Measurements from ENCODE around the gene DPP6.

The DPP6 gene

DNA sequence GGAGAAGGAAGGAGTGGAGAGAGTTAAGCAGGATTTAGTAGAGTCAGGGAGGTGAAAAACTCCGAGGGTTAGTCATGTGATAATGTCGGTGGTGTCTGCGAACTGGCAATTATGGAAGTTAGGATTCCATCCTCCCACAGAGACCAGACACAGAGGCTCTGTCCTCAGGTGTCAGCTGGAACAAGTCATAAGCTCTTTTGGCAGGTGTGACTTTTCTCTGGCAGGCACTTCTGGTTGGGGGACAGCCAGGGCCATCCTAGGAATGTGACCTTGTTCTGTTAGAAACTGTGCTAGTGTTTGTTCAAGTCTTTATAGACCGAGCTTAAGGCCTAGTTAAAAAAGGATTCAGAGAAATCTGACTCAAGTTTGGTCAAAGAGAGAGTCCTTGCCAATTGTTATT lies 371.0 kb downstream of the DPP6 start:
- no peaks in the 10 kb centered on the region for H3K9me3 ChIP-seq (ENCODE audit: control insufficient read depth, low read length)
- H3K27me3 ChIP-seq (ENCODE audit: control insufficient read depth, insufficient read depth, low read length, poor library complexity, severe bottlenecking) = no peaks in the 10 kb centered on the region
- H3K36me3 ChIP-seq (ENCODE audit: control insufficient read depth, insufficient read depth, low read length) = no peaks in the 10 kb centered on the region
- H3K4me1 ChIP-seq (ENCODE audit: control insufficient read depth, insufficient read depth, low read length) = no peaks in the 10 kb centered on the region
- H3K27ac ChIP-seq (ENCODE audit: insufficient read depth, low read depth, low read length, poor library complexity, severe bottlenecking) = no peak overlapping the region
- no peak overlapping the region for H3K4me3 ChIP-seq (ENCODE audit: insufficient read depth, low read depth, low read length)
- WGBS, 2 experiments = 87 to 89% methylated on average over 4 of the region's 4 CpGs

GRCh38 chr7:154424350-154424749 lies 372.2 kb downstream of the DPP6 start:
- no peaks in the 10 kb centered on the region for H3K9me3 ChIP-seq (ENCODE audit: control insufficient read depth, low read length)
- no peaks in the 10 kb centered on the region for H3K27me3 ChIP-seq (ENCODE audit: control insufficient read depth, insufficient read depth, low read length, poor library complexity, severe bottlenecking)
- H3K4me3 ChIP-seq (ENCODE audit: insufficient read depth, low read depth, low read length) = no peak overlapping the region
- WGBS, 2 experiments = 76 to 77% methylated on average over 8 of the region's 8 CpGs
- H3K4me1 ChIP-seq (ENCODE audit: control insufficient read depth, insufficient read depth, low read length) = no peaks in the 10 kb centered on the region
- no peak overlapping the region for H3K27ac ChIP-seq (ENCODE audit: insufficient read depth, low read depth, low read length, poor library complexity, severe bottlenecking)
- no peaks in the 10 kb centered on the region for H3K36me3 ChIP-seq (ENCODE audit: control insufficient read depth, insufficient read depth, low read length)

DNA sequence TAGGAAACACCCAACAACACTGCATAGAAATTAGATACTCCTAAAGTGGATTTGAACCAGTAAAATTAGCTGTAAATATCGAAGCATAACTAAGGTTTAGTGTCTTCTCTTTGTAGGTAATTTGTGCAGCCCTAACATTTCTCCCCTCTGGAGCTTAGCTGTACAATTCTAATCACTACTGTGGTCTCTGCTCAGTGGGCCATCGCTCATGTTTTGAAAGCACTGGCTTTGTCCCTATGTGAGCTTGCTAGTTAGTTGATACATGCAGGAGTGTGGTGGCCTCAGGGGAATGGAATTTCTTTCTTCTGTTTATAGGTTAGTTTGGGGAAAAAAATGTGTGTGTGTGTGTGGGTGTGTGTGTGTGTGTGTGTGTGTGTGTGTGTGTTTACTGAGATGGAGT lies 373.1 kb downstream of the DPP6 start:
- Histone ChIP-seq H3K4me3 (ENCODE audit: insufficient read depth, low read depth, low read length) (no peak overlapping the region), H3K27ac (ENCODE audit: insufficient read depth, low read depth, low read length, poor library complexity, severe bottlenecking) (no peak overlapping the region), H3K36me3 (ENCODE audit: control insufficient read depth, insufficient read depth, low read length) (no peaks in the 10 kb centered on the region), H3K4me1 (ENCODE audit: control insufficient read depth, insufficient read depth, low read length) (no peaks in the 10 kb centered on the region), H3K27me3 (ENCODE audit: control insufficient read depth, insufficient read depth, low read length, poor library complexity, severe bottlenecking) (no peaks in the 10 kb centered on the region), H3K9me3 (ENCODE audit: control insufficient read depth, low read length) (no peaks in the 10 kb centered on the region)
- WGBS, 2 experiments = 94 to 96% methylated on average over 2 of the region's 2 CpGs

DNA sequence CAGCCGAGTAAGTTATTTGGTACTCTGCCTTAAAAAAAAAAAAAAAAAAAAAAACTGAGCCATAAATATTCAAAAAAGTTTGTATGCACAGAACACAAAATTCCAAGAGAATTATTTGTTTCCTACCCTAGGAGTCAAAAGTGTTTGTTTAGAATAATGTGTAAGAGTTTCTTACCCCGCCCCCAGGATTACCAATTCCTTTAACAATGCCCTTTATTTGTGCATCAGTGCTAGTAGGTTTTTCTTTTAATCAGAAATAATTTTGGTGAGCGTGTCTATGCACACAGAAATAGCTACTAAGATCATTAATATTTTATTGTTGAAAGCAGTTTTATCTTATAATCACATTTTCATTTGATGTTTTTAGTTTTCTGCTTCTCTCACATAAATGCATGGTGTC lies 374.6 kb downstream of the DPP6 start:
- WGBS, 2 experiments = 92% methylated on average over 2 of the region's 3 CpGs; no CpG with 5 or more reads in 1 of the 2 experiments
- Histone ChIP-seq H3K4me3 (ENCODE audit: insufficient read depth, low read depth, low read length) (no peak overlapping the region), H3K36me3 (ENCODE audit: control insufficient read depth, insufficient read depth, low read length) (no peaks in the 10 kb centered on the region), H3K4me1 (ENCODE audit: control insufficient read depth, insufficient read depth, low read length) (no peaks in the 10 kb centered on the region), H3K27ac (ENCODE audit: insufficient read depth, low read depth, low read length, poor library complexity, severe bottlenecking) (no peak overlapping the region), H3K27me3 (ENCODE audit: control insufficient read depth, insufficient read depth, low read length, poor library complexity, severe bottlenecking) (no peaks in the 10 kb centered on the region), H3K9me3 (ENCODE audit: control insufficient read depth, low read length) (no peaks in the 10 kb centered on the region)

DNA sequence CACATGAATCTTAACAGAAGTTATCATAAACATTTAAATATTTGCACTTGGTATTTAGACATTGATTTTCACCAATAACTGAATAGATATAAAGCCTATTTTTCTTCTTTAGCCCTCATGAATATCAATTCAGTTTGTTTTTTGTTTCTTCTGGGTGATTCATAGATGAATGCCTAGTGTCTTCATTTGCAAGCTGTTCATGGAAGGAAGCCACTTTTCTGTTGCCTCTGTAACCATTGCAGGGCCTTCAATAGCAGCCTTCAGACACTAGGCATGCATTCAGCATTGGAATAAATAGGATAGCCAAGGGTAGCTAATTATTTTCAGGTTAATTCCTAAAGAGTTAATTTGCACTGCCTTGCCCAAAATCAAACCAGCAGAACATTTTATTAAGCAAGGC lies 375.3 kb downstream of the DPP6 start:
- H3K4me1 ChIP-seq (ENCODE audit: control insufficient read depth, insufficient read depth, low read length) = no peaks in the 10 kb centered on the region
- H3K4me3 ChIP-seq (ENCODE audit: insufficient read depth, low read depth, low read length) = no peak overlapping the region
- H3K27ac ChIP-seq (ENCODE audit: insufficient read depth, low read depth, low read length, poor library complexity, severe bottlenecking) = no peak overlapping the region
- no peaks in the 10 kb centered on the region for H3K27me3 ChIP-seq (ENCODE audit: control insufficient read depth, insufficient read depth, low read length, poor library complexity, severe bottlenecking)
- no peaks in the 10 kb centered on the region for H3K36me3 ChIP-seq (ENCODE audit: control insufficient read depth, insufficient read depth, low read length)
- H3K9me3 ChIP-seq (ENCODE audit: control insufficient read depth, low read length) = no peaks in the 10 kb centered on the region

DNA sequence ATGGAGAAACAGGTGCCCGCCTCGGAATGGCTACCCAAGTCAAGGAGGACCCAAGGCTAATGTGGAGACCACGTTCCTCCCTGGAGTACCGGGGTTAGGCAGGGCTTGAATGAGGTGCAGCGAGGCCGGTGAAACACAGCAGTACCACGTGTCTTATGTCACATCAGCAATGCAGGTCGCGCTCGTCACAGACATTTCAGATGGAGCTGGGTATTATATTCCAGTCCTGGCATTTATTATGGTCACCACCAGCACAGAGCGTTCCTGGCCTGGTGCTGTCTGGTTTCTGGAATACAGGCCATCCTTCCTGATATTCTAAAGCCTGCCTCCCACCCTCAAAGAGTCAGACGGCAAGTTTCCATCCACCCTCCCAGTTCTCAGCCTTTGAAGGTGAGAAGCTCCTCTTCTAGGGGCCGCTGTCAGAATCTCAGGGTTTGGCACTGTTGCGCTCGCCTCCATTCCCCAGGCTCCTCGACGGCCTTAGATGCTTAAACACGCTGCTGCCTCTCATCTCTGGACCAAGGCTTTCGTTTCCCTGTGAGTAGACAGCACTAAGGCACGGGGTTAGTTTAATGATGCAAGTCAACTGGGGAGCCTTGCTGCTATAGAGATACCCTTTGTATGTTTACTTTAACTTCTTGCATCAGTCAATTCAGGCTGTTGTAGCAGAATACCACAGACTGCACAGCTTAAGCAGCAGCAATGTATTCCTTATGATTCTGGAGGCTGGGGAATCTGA lies 377.6 kb downstream of the DPP6 start:
- no peaks in the 10 kb centered on the region for H3K4me1 ChIP-seq (ENCODE audit: control insufficient read depth, insufficient read depth, low read length)
- no peaks in the 10 kb centered on the region for H3K36me3 ChIP-seq (ENCODE audit: control insufficient read depth, insufficient read depth, low read length)
- H3K27me3 ChIP-seq (ENCODE audit: control insufficient read depth, insufficient read depth, low read length, poor library complexity, severe bottlenecking) = no peaks in the 10 kb centered on the region
- 88% methylated on average over 20 of the region's 20 CpGs for WGBS, 2 experiments
- H3K4me3 ChIP-seq (ENCODE audit: insufficient read depth, low read depth, low read length) = no peak overlapping the region
- no peak overlapping the region for H3K27ac ChIP-seq (ENCODE audit: insufficient read depth, low read depth, low read length, poor library complexity, severe bottlenecking)
- H3K9me3 ChIP-seq (ENCODE audit: control insufficient read depth, low read length) = no peaks in the 10 kb centered on the region

DNA sequence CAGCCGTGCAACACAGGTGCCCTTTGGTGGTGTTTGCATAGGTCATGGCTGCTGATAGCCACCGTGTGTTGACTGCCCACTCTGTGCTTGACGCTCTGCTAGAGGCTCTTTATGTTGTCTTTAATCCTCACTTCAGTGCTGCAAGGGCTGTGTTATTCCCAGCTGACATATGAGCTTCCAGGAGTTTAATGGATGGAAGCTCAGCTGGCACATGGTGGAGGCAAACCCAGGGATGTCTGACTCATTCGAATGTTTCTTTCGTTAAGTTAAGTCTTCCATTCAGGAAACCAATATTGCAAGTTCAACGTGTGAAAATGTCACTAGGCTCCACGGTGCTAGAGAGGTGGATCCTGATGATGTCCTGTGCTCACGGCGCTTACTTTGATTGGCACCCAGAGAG lies 378.4 kb downstream of the DPP6 start:
- 93 to 95% methylated on average over 9 of the region's 9 CpGs for WGBS, 2 experiments

GRCh38 chr7:154431045-154431444 lies 378.8 kb downstream of the DPP6 start:
- Histone ChIP-seq H3K27me3 (ENCODE audit: control insufficient read depth, insufficient read depth, low read length, poor library complexity, severe bottlenecking) (no peaks in the 10 kb centered on the region), H3K4me3 (ENCODE audit: insufficient read depth, low read depth, low read length) (no peak overlapping the region)
- 86 to 90% methylated on average over 9 of the region's 9 CpGs for WGBS, 2 experiments

More for the DNA sequence above, 378.4 kb downstream of the DPP6 start:
- Histone ChIP-seq H3K36me3 (ENCODE audit: control insufficient read depth, insufficient read depth, low read length) (no peaks in the 10 kb centered on the region), H3K4me1 (ENCODE audit: control insufficient read depth, insufficient read depth, low read length) (no peaks in the 10 kb centered on the region), H3K4me3 (ENCODE audit: insufficient read depth, low read depth, low read length) (no peak overlapping the region), H3K9me3 (ENCODE audit: control insufficient read depth, low read length) (no peaks in the 10 kb centered on the region), H3K27me3 (ENCODE audit: control insufficient read depth, insufficient read depth, low read length, poor library complexity, severe bottlenecking) (no peaks in the 10 kb centered on the region), H3K27ac (ENCODE audit: insufficient read depth, low read depth, low read length, poor library complexity, severe bottlenecking) (no peak overlapping the region)

GRCh38 chr7:154433632-154434598 lies 381.7 kb downstream of the DPP6 start:
- no peaks in the 10 kb centered on the region for H3K36me3 ChIP-seq (ENCODE audit: control insufficient read depth, insufficient read depth, low read length)
- no peaks in the 10 kb centered on the region for H3K9me3 ChIP-seq (ENCODE audit: control insufficient read depth, low read length)
- H3K27ac ChIP-seq (ENCODE audit: insufficient read depth, low read depth, low read length, poor library complexity, severe bottlenecking) = no peak overlapping the region
- H3K27me3 ChIP-seq (ENCODE audit: control insufficient read depth, insufficient read depth, low read length, poor library complexity, severe bottlenecking) = no peaks in the 10 kb centered on the region
- 94% methylated on average over 10 to 11 of the region's 11 CpGs for WGBS, 2 experiments
- no peaks in the 10 kb centered on the region for H3K4me1 ChIP-seq (ENCODE audit: control insufficient read depth, insufficient read depth, low read length)
- H3K4me3 ChIP-seq (ENCODE audit: insufficient read depth, low read depth, low read length) = no peak overlapping the region

More at GRCh38 chr7:154431045-154431444, 378.8 kb downstream of the DPP6 start:
- Histone ChIP-seq H3K27ac (ENCODE audit: insufficient read depth, low read depth, low read length, poor library complexity, severe bottlenecking) (no peak overlapping the region), H3K9me3 (ENCODE audit: control insufficient read depth, low read length) (no peaks in the 10 kb centered on the region), H3K4me1 (ENCODE audit: control insufficient read depth, insufficient read depth, low read length) (no peaks in the 10 kb centered on the region), H3K36me3 (ENCODE audit: control insufficient read depth, insufficient read depth, low read length) (no peaks in the 10 kb centered on the region)

GRCh38 chr7:154436560-154436959 lies 384.4 kb downstream of the DPP6 start:
- Histone ChIP-seq H3K9me3 (ENCODE audit: control insufficient read depth, low read length) (no peaks in the 10 kb centered on the region), H3K4me1 (ENCODE audit: control insufficient read depth, insufficient read depth, low read length) (no peaks in the 10 kb centered on the region), H3K36me3 (ENCODE audit: control insufficient read depth, insufficient read depth, low read length) (no peaks in the 10 kb centered on the region), H3K27ac (ENCODE audit: insufficient read depth, low read depth, low read length, poor library complexity, severe bottlenecking) (no peak overlapping the region), H3K4me3 (ENCODE audit: insufficient read depth, low read depth, low read length) (no peak overlapping the region), H3K27me3 (ENCODE audit: control insufficient read depth, insufficient read depth, low read length, poor library complexity, severe bottlenecking) (no peaks in the 10 kb centered on the region)
- 97 to 99% methylated on average over 4 of the region's 4 CpGs for WGBS, 2 experiments

All from ectodermal cell (in vitro differentiated cells).